Right kidney (tissue), 1 donor: ENCODE results near the gene RNASEH1.
"Not testable (repeated sequence)": the region's sequence is repeated elsewhere in the genome, so short reads cannot be mapped to it uniquely, and the experiment has no call there.

ENCODE experiments used
- DNase-seq: peaks from one replicate; pipeline ENCODE4 v3.0.0-alpha.2; 2016

RNASEH1 gene

DNA sequence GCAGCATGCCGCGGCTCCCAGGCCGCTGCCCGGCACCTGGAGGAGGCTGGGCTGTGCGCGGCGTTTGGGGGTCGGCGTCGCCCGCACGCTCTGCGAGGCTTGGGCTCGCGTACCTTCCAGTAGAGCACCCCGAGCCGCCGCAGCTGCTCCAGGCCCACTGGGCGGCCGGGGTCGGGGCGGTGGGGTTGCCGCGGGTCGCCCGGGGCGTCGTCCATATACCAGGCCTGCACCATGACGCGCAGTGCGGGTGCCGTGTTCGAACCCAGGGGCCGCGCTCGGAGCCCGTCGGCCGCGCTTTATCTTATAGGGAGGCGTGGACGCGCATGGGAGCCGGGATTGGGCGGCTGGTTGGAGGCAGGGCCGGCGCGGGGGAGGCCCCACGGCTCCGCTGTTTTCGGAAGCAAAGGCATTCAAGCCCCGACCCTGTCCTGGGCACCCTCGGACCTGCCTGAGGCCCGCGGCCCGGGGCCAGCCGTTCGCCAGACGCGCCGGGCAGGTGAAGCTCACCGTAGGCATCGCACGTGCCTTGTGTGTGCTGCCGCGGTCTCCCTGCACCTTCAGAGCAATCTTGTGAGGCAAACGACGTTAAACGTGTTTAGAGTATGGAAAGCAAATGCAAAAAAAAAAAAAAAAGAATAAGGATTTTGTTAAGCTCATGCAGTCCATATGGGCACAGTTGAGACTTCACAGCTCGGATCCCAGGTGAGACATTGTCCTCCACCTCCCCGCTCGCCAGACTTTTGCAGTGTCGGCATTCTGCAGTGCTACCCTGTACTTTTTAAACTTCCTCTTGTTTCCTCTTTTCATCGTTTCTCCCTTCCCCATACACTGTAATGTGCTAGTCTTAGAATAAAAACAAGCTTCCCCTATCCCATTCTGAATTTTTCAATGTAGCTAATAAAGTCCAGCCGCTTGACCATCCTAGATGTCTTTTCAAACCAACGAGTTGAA is 38.6 kb downstream of the RNASEH1 start, which contains the start of gene ADI1:
Gene ADI1, minus strand, starts transcription at position 277 of the 951 bp plus-strand sequence. Its CDS starts 44 bp downstream, at position 233.
- peak; percentile 92 for DNase-seq

DNA sequence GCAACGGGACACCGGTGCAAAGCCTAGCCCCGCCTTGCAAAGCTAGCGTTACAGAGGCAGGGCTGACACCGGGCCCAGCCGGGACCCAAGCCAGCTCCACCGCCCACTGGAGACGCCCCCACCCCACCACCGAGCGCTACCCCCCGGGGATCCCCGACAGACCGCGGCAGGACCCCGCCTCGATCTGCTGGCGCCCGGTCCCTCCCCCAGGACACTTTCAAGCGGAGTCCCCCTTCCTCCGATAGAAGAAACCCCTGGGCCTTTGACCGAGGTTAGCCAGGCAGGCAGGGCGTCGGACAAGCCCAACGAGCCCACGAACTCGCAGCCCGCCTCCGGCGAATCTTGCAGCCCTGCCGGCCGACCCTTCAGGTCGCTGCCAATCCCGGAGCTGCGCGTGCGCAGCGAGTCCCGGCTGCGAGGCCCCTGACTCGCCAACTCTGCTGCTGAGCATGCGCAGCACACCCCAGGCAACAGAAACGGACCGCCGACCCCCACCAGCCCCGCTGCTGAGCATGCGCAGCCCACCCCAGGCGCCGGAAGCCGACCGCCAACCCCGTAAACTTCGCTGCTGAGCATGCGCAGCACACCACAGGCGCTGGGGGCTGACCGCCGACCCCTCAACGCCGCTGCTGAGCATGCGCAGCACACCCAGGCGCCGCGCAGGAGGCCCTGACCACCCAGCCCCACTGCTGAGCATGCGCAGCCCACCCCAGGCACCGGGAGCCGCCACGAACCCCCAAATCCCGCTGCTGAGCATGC is 39.5 kb downstream of the RNASEH1 start:
- DNase-seq = peak; percentile 95

DNA sequence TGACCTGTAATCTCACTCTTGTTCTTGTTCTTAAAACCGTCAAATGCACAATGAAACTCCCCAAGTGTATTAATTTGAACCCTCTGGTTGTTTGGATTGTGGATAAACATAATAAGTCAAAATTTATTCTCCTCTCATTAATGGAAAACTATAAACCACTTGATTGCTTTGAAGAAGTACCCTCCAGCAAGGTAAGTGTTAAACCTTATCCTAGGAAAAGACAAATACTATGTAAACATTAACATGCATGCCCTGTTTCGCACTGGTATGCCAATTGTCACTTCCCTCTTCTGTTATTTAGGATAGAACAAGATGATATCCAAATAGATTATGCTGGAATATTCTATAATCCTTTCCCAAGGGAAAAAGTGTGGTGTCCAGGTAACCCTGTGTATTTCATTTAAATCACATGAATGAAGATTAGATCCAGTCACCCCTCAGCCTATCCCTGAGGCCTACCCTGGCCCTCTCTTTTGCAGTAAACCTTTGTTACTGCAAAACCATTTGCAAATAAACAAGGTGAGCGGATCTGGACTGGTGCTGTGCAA is 40.1 kb downstream of the RNASEH1 start:
- no peak for DNase-seq

DNA sequence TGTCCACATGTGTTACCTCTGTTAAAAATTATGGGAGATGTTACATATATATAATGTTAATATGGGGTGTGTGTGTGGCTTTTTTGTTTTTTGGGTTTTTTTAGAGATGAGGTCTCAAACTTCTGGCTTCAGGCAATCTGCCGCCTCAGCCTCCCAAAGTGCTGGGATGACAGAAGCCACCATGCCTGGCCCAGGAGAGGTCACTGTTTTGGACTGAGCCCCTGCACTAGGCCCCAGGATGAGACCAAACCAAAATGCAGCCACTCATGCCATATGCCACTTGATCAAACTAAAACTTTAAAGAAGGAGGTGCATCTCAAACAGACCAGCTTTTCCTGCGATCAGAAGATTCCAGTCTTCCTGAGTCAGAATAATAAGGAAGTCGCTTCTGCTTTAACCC is 41.3 kb downstream of the RNASEH1 start:
- no peak for DNase-seq

DNA sequence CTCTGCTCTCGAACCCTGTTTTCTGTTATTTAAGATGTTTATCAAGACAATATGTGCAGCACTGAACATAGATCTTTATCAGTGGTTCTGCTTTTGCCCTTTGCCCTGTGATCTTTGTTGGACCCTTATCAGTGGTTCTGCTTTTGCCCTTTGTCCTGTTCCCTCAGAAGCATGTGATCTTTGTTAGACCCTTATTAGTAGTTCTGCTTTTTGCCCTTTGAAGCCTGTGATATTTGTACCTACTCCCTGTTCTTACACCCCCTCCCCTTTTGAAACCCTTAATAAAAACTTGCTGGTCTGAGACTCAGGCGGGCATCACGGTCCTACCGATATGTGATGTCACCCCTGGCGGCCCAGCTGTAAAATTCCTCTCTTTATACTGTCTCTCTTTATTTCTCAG is 42.7 kb downstream of the RNASEH1 start:
- DNase-seq = not testable (repeated sequence)

DNA sequence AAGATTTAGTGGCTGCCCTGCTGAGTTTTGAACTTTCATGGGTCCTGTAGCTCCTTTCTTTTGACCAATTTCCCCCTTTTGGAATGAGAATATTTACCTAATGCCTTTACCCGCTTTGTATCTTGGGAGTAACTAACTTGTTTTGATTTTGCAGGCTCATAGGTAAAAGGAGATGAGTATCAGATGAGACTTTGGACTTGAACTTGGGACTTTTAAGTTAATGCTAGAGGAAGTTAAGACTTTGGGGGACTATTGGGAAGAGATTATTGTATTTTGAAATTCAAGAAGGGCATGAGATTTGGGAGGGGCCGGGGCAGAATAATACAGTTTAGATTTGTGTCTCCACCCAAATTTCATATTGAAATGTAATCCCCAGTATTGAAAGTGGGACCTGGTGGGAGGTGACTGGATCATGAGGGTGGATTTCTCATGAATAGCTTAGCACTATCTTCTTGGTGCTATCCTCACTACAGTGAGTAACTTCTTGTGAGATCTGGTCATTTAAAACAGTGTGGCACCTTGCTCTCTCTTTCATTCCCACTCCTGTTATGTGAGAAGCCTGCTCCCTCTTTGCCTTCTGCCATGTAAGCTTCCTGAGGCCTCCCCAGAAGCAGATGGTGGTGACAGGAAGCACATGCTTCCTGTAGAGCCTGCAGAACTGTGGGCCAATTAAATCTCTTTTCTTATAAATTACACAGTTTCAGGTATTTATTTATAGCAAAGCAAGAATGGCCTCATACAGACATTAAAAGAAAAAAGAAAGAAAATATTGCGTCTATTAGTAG is 44.9 kb downstream of the RNASEH1 start:
- DNase-seq = no peak

DNA sequence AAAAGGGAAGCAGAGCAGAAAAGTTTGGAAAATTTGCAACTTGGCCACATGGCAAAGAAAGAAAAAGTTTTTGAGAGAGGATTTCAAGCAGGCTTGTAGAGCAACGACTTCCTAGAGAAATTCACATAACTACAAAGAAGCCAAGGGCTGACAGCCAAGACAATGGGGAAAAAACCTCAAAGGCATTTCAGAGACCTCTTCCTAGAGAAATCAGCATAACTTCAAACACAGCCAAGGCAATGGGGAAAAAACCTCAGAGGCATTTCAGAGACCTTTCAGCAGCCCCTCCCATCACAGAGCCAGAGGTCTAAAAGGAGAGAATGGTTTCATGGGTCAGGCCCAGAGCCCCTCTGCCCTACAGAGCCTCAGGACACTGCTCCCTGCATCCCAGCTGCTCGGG is 46.0 kb downstream of the RNASEH1 start:
- no peak for DNase-seq

DNA sequence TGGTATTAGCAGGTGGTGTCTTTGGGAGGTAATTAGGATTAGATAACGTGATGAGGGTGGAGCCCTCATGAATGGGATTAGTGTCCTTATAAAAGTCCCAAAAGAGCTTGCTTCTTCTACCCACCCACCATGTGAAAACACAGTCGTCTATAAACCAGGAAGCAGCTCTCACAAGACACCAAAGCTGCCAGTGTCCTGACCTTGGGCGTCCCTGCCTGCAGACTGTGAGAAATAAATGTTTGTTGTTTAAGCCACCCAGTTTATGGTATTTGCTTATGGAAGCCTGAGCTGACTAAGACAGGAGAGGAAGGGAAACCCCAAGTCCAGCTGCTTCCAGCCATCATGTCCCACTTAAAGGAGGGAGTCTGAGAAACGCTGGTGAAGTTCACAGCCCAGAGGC is 52.4 kb downstream of the RNASEH1 start:
- DNase-seq = no peak

DNA sequence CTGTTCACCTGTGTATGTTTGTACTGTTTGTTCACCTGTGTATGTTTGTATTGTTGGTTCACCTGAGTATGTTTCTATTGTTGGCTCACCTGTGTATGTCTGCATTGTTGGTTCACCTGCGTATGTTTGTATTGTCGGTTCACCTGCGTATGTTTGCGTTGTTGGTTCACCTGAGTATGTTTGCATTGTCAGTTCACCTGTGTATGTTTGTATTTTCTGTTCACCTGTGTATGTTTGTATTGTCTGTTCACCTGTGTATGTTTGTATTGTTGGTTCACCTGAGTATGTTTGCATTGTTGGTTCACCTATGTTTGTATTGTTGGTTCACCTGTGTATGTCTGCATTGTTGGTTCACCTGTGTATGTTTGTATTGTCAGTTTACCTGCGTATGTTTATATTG is 53.4 kb downstream of the RNASEH1 start:
- no peak for DNase-seq

DNA sequence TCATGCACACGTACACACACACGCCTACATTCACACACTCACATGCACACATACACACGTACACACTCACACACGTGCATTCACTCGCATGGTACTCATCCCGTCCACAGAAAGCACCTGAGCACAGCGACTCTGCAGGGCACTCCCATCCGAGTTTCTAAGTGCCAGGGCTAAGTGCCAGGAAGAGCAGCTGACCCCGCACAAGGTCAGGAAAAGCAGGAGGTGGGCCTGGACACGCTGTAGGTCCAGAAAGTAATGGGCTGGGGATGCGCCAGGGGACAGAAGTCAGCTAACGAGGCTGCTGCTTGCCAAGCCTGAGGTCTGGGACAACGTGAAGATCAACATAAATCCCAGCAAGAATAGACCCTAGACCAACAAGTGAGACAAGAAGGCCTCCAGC is 54.6 kb downstream of the RNASEH1 start:
- no peak for DNase-seq

DNA sequence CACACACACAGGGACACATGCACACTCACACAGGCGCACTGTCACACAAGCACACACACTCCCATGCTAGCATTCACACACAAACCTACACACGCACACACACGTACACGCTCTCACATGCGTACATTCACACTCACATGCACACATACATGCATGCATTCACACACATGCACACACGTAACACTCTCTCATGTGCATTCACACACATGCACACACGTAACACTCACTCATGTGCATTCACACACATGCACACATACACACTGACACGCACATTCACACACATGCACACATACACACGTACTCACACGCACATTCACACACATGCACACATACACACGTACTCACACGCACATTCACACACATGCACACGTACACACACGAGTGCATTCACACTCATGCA is 55.1 kb downstream of the RNASEH1 start:
- no peak for DNase-seq

DNA sequence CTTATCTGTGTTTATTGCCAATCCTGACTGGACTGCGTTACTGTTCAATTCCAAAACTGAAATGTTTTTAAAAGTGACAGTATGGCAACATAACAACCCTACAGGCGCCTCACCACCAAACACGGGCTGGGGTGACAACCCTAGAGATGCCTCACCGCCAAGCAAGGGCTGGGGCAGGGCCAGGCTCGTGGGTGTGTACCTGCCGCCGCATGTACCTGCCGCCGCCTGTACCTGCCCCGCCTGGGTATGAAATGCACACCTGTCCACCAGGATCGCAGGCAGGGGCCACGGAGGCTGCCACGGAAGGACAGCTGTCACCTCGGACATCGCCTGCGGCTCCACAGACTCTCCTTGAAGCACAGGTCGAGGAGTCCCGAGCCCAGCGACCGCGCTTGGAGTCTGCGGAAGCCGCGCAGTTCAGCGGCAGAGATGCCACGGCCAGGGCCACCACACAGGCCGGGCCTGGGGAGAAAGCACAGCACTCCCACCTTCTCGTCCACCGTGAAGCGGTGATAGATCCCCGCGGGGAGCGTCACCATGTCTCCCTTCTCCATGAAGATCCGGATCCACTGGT is 57.7 kb downstream of the RNASEH1 start:
- DNase-seq = no peak

DNA sequence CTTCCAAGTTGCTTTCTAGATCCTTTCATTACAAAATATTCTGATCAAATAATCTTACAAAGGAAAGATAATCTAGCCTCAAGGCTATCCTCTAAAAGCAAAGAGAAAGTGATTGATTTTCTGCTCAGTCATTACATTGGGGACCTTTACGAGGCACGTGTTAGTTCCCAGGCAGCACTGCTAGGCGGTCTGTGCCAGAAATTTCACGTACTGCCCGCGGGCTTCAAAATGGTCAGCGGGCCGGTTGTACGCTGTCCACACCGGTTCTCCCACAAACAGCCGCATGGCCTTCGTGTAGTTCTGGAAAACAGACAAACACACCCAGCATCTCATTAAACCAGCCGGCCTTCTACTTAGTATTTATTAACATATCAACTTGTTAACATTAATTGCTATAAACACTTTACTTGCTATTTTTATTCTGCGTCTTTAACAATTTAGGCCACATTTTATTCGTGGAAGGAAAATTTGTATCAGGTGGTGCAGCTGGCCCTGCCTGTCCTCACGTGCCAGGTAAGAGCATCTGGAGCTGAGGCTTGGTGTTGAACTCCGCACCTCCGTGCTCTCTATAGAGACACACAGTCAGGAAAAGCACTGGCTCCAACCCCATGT is 59.2 kb downstream of the RNASEH1 start:
- no peak for DNase-seq

DNA sequence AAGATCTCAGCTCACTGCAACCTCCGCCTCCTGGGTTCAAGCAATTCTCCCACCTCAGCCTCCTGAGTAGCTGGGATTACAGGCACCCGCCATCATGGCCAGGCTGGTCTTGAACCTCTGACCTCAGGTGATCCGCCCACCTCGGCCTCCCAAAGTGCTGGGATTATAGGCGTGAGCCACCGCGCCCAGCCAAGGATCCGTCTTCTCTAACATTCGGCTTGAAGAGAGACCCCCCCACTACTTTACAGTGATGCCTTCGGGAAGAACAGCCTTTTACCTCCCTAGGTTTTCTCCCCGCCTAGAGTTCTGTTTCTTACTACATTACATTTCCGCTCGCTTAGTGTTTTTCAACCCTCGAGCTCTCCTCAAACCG is 61.4 kb downstream of the RNASEH1 start:
- DNase-seq = not testable (repeated sequence)
